Activated B cell treated with CpG ODN at 0.5 μM for 24 hours (primary cell): ENCODE results near the gene ARL15. TPM values are rescaled to one million over a fixed set of nuclear protein-coding genes. Genes with fewer than 3 reads are reported as not detected.

Experiments
- ATAC-seq: fragments of 200-7000 bp; cut with Tn5 transposase; one replicate; pipeline ENCODE4 v1.10.0; 2021; ENCODE audit warnings: low read depth, mild to moderate bottlenecking, moderate library complexity
- CTCF ChIA-PET: fragments of 350-600 bp; sonication (Branson Sonifier 250); formaldehyde crosslinking; loops from one replicate; lab custom pipeline; 2021; ENCODE audit warnings: antibody characterized with exemption; lab: Charles Lee
- POLR2A ChIA-PET: fragments of 350-600 bp; sonication (Branson Sonifier 250); formaldehyde crosslinking; loops from one replicate; lab custom pipeline; 2021; ENCODE audit warnings: antibody characterized with exemption; lab: Charles Lee
- DNase-seq: peaks from one replicate; pipeline ENCODE4 v3.0.0; 2022
- H3K27ac Mint-ChIP-seq: one replicate; pipeline ENCODE4 v1.8.0; 2020; ENCODE audit warnings: mixed read lengths
- H3K27me3 Mint-ChIP-seq: one replicate; pipeline ENCODE4 v1.8.0; 2021; ENCODE audit warnings: mixed read lengths
- H3K36me3 Mint-ChIP-seq: one replicate; pipeline ENCODE4 v1.8.0; 2021; ENCODE audit warnings: low read depth, mixed read lengths
- H3K4me1 Mint-ChIP-seq: one replicate; pipeline ENCODE4 v1.8.0; 2021; ENCODE audit warnings: mixed read lengths
- H3K4me3 Mint-ChIP-seq: one replicate; pipeline ENCODE4 v1.8.0; 2020; ENCODE audit warnings: mild to moderate bottlenecking, mixed read lengths
- H3K9me3 Mint-ChIP-seq: one replicate; pipeline ENCODE4 v1.8.0; 2020; ENCODE audit warnings: mixed read lengths
- CTCF ChIP-seq: fragments of 200-600 bp; IDR thresholded peaks from one replicate; pipeline ENCODE4 v1.8.0; 2022; ENCODE audit warnings: antibody characterized with exemption, mild to moderate bottlenecking
- intact Hi-C: fragments of 100-400 bp; cut with micrococcal nuclease; formaldehyde crosslinking; loops from one replicate; pipeline ENCODE4 v1.15.1; 2024
- total RNA-seq: library from RNA; stranded (reverse); gene quantifications from 2 replicates; pipeline ENCODE4 v1.2.3, GENCODE V29; 2022

Gene ARL15
- total RNA-seq, 1 donor from 2014 or later = 17.5 TPM

GRCh38 chr5:53884844-53885243 lies 425.5 kb downstream of the ARL15 start:
- Mint-ChIP-seq H3K4me1 (no peaks in the 10 kb centered on the region), H3K36me3 (peaks cover 12% of the 10 kb centered on the region), H3K9me3 (no peaks in the 10 kb centered on the region), H3K27me3 (no peaks in the 10 kb centered on the region), H3K27ac (no peak overlapping the region), H3K4me3 (no peak overlapping the region)
- CTCF ChIA-PET = no interaction called here
- no peak for ATAC-seq
- no peak for TF ChIP-seq CTCF
- intact Hi-C loops = no loop called here
- POLR2A ChIA-PET = no interaction called here
- DNase-seq = no peak

DNA sequence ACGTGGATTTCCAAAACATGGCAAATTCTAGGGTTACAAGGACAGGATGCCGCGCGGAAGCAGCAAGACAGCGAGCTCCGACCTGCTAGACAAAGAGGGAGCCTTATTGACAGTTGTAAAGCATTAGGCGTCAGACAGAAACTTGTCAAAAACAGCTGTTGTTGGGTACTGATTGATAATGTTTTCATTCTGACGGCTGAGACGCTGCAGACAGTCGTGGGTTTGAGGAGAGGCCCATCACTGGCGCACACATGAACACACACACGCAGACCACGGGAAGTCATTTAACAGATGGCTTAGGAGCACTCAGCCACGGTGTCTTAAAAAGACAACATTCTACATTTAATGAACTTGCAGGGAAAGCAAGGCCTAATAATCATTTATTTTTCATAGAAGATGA lies 426.0 kb downstream of the ARL15 start:
- no peaks in the 10 kb centered on the region for H3K9me3 Mint-ChIP-seq
- peaks cover 12% of the 10 kb centered on the region for H3K36me3 Mint-ChIP-seq
- H3K27ac Mint-ChIP-seq = no peak overlapping the region
- DNase-seq = no peak
- POLR2A ChIA-PET = interaction anchor here (0.5 kb wide), 1 partner anchor 1424 kb away, joined by 5 read pairs; the partner anchor contains the start of gene MTREX
- ATAC-seq = no peak
- intact Hi-C loops = no loop called here
- H3K4me1 Mint-ChIP-seq = no peaks in the 10 kb centered on the region
- CTCF ChIA-PET = no interaction called here
- no peak for TF ChIP-seq CTCF
- no peaks in the 10 kb centered on the region for H3K27me3 Mint-ChIP-seq
- no peak overlapping the region for H3K4me3 Mint-ChIP-seq

GRCh38 chr5:53882676-53883031 lies 427.7 kb downstream of the ARL15 start:
- intact Hi-C loops = no loop called here
- ATAC-seq (no peak), DNase-seq (no peak)
- Mint-ChIP-seq H3K36me3 (peaks cover 9% of the 10 kb centered on the region), H3K4me3 (no peak overlapping the region), H3K9me3 (no peaks in the 10 kb centered on the region), H3K27me3 (no peaks in the 10 kb centered on the region), H3K4me1 (no peaks in the 10 kb centered on the region), H3K27ac (no peak overlapping the region)
- CTCF ChIA-PET = no interaction called here
- TF ChIP-seq CTCF = no peak
- POLR2A ChIA-PET = no interaction called here

DNA sequence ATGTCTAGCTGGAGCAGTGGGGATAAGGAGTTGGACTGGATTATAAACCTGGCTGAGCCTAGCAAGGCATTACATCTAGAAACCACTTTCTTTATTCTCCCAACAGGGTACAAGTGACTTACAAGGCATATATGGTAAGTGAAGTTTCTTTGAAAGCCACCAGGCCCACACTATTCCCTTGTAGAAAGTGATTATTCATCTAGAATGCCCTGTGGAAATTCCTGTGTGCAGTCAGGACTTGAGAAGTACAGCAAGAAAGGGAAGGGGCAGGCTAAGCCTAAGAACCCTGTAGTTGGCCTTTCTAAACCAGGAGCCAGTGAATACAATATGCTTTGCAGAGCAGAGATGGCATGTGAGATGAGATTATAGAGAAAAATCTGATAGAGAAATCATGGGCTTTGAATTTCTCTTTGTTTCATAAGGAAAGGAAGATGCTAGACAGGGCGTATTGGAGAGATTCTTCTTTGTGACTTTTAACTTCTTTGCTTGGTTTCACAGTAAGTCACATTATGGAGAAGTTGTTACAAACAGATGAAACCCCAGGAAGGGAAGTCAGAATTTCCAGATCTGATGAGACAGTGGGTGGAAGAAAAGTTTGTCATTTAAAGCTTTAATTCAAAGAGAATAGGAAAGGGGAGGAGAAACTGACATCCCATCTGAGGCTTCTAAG lies 428.2 kb downstream of the ARL15 start:
- Mint-ChIP-seq H3K9me3 (no peaks in the 10 kb centered on the region), H3K4me1 (no peaks in the 10 kb centered on the region), H3K27ac (no peak overlapping the region), H3K4me3 (no peak overlapping the region), H3K36me3 (peaks cover 7% of the 10 kb centered on the region), H3K27me3 (no peaks in the 10 kb centered on the region)
- ChIA-PET CTCF (no interaction called here), POLR2A (no interaction called here)
- intact Hi-C loops = no loop called here
- DNase-seq (no peak), ATAC-seq (no peak)
- TF ChIP-seq CTCF = no peak

- Mint-ChIP-seq H3K27ac (no peak overlapping the region), H3K27me3 (no peaks in the 10 kb centered on the region), H3K4me3 (no peak overlapping the region), H3K4me1 (no peaks in the 10 kb centered on the region), H3K36me3 (peaks cover under 1% of the 10 kb centered on the region), H3K9me3 (no peaks in the 10 kb centered on the region)
- ATAC-seq = no peak
- ChIA-PET CTCF (no interaction called here), POLR2A (no interaction called here)
- no peak for DNase-seq
- TF ChIP-seq CTCF = no peak
- intact Hi-C loops = no loop called here
Observed at GRCh38 chr5:53879708-53880323, 430.6 kb downstream of the ARL15 start.
